ENCODE data around the gene DNAJC17.

DNA sequence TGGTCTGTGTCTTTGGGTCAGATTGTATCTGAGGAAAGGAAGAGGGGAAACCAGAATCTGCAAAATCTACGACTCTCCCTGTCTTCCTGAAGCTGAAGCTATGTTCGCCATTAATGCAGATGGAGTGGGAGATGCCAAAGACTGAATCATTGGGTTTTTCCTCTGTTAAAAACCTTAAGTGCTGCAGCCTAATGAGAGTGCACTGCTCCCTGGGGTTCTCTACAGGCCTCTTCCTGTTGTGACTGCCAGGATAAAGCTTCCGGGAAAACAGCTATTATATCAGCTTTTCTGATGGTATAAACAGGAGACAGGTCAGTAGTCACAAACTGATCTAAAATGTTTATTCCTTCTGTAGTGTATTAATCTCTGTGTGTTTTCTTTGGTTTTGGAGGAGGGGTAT lies 76.2 kb downstream of the DNAJC17 start:
- TF ChIP-seq, protein P1, sequence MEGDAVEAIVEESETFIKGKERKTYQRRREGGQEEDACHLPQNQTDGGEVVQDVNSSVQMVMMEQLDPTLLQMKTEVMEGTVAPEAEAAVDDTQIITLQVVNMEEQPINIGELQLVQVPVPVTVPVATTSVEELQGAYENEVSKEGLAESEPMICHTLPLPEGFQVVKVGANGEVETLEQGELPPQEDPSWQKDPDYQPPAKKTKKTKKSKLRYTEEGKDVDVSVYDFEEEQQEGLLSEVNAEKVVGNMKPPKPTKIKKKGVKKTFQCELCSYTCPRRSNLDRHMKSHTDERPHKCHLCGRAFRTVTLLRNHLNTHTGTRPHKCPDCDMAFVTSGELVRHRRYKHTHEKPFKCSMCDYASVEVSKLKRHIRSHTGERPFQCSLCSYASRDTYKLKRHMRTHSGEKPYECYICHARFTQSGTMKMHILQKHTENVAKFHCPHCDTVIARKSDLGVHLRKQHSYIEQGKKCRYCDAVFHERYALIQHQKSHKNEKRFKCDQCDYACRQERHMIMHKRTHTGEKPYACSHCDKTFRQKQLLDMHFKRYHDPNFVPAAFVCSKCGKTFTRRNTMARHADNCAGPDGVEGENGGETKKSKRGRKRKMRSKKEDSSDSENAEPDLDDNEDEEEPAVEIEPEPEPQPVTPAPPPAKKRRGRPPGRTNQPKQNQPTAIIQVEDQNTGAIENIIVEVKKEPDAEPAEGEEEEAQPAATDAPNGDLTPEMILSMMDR (IDR thresholded peaks at IDR 0.05) = no peak
- no peak for TF ChIP-seq ESRRA (IDR thresholded peaks at IDR 0.05; ENCODE audit: borderline replicate concordance, low read length)
- TF ChIP-seq CHD2 (IDR thresholded peaks at IDR 0.05; ENCODE audit: low read length, partially characterized antibody) = no peak
- TF ChIP-seq, protein P2, sequence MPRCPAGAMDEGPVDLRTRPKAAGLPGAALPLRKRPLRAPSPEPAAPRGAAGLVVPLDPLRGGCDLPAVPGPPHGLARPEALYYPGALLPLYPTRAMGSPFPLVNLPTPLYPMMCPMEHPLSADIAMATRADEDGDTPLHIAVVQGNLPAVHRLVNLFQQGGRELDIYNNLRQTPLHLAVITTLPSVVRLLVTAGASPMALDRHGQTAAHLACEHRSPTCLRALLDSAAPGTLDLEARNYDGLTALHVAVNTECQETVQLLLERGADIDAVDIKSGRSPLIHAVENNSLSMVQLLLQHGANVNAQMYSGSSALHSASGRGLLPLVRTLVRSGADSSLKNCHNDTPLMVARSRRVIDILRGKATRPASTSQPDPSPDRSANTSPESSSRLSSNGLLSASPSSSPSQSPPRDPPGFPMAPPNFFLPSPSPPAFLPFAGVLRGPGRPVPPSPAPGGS (IDR thresholded peaks at IDR 0.05) = no peak
- TF ChIP-seq, protein P3, sequence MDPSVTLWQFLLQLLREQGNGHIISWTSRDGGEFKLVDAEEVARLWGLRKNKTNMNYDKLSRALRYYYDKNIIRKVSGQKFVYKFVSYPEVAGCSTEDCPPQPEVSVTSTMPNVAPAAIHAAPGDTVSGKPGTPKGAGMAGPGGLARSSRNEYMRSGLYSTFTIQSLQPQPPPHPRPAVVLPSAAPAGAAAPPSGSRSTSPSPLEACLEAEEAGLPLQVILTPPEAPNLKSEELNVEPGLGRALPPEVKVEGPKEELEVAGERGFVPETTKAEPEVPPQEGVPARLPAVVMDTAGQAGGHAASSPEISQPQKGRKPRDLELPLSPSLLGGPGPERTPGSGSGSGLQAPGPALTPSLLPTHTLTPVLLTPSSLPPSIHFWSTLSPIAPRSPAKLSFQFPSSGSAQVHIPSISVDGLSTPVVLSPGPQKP (IDR thresholded peaks at IDR 0.05; ENCODE audit: low read depth, low read length) = no peak
- no peak for TF ChIP-seq BHLHE40 (IDR thresholded peaks at IDR 0.05; ENCODE audit: low read depth, low read length)
- TF ChIP-seq POLR2AphosphoS2 (conservative IDR thresholded peaks at IDR 0.05; ENCODE audit: low read length) = no peak
- TF ChIP-seq POLR2A (IDR thresholded peaks at IDR 0.05; ENCODE audit: low read length) = no peak
- no peak for TF ChIP-seq HDAC2 (IDR thresholded peaks at IDR 0.05)
- no peak for TF ChIP-seq ZC3H11A (IDR thresholded peaks at IDR 0.05)
- no peak for TF ChIP-seq KDM1A (IDR thresholded peaks at IDR 0.05; ENCODE audit: low read depth)
- TF ChIP-seq RAD21 (conservative IDR thresholded peaks at IDR 0.05 in 1 of 2, IDR thresholded peaks at IDR 0.05 in 1 of 2) = no peak

Measured in A549 (cell line).